Pancreas (tissue), 10 donors: Measurements from ENCODE around the gene NINJ1. TPM values are rescaled to one million over a fixed set of nuclear protein-coding genes. Genes with fewer than 3 reads are reported as not detected.
A peak's percentile ranks its signal among the peaks of the same experiment; 100 is the strongest.

Experiments used
- ATAC-seq, 4 donors: fragments of 200-7000 bp; cut with Tn5 transposase; one replicate each; pipeline versions ENCODE4 v1.8.0 to v1.9.1; 2020; ENCODE audit warnings: mild to moderate bottlenecking in 4 of 4, moderate library complexity in 4 of 4
- DNase-seq, 6 donors: peaks; one replicate each; pipeline ENCODE4 v3.0.0-alpha.2; 2020
- FAIRE-seq: peaks from 2 replicates; lab custom pipeline; 2012; peaks lifted over from hg19 to GRCh38; lab: Jason Lieb, UNC
- H3K27ac ChIP-seq, 4 donors: fragments of 200-600 bp; sonication (generic); 1 replicate in 3 of 4; 2 replicates in 1 of 4; pipeline versions ENCODE4 v1.5.0 to v1.8.0; 2020
- H3K27me3 ChIP-seq, 4 donors: fragments of 200-600 bp; one replicate each; pipeline ENCODE4 v1.8.0; 2021
- H3K36me3 ChIP-seq, 3 donors: fragments of 200-600 bp; sonication (generic) in 1 of 3; one replicate each; pipeline versions ENCODE4 v1.5.0 to v1.8.0; 2020 to 2021
- H3K4me1 ChIP-seq, 3 donors: fragments of 200-600 bp; one replicate each; pipeline ENCODE4 v1.8.0; 2021
- H3K4me3 ChIP-seq, 4 donors: fragments of 200-600 bp; sonication (generic) in 2 of 4; one replicate each; pipeline versions ENCODE4 v1.5.0 to v1.8.0; 2020 to 2021
- H3K9me3 ChIP-seq, 4 donors: fragments of 200-600 bp; one replicate each; pipeline ENCODE4 v1.8.0; 2021
- WGBS, 2 donors: extraction: QIAGEN DNeasy Blood & Tissue Kit; methylation state at CpG; one replicate each; pipeline ENCODE4 v1.1.7; 2013; 5-methylcytosine and 5-hydroxymethylcytosine counted together
- intact Hi-C, 3 donors: fragments of 100-400 bp; cut with DNase I; formaldehyde crosslinking; loops; one replicate each; pipeline versions ENCODE4 v1.11.1 to v1.14.2; 2022
- polyA plus RNA-seq, 2 donors: library from polyadenylated mRNA; stranded (reverse); fragments of 200-250 nt; gene quantifications; one replicate each; pipeline ENCODE4 v1.2.3, GENCODE V29; 2013
- total RNA-seq, 6 donors: library from RNA; stranded (reverse); fragmentation: NEBNext Ultra II Directional in 4 of 6; extraction: Animal tissue kit (Norgen Biotek cat#: 25700) in 4 of 6; gene quantifications; one replicate each; pipeline versions ENCODE4 v1.2.1 to v1.2.4, GENCODE V29; 2021 to 2023
- TF ChIP-seq, protein P1 (sequence below), 4 donors: fragments of 200-600 bp; sonication (generic) in 3 of 4; IDR thresholded peaks; one replicate each; pipeline versions ENCODE4 v1.5.0 to v1.8.0; 2021; ENCODE audit warnings: antibody characterized with exemption in 4 of 4
- donor health status: healthy with polysubstance abuse.
- donor health status: DM: no; HTN: no; CAD: no; lungs with moderate emphysema.
- donor health status: DM: no; HTN: no; CAD: no.
- donor health status: control.
- donor health status: control.
- donor health status: Bipolar disorder and iron deficiency.
- donor health status: DM: yes; HTN: yes; CAD: no.
- donor health status: DM: no; HTN: no; CAD: no.
- donor health status: DM: no; HTN: no; CAD: no.
- donor health status: DM: yes; HTN: yes; CAD: no.

NINJ1 gene
- total and polyA plus RNA-seq, 8 donors: 15.6 to 33.2 (median 21.3) TPM

- intact Hi-C loops: no loop called here
- Histone ChIP-seq H3K4me3 (no peak overlapping the region), H3K36me3 (no peaks in the 10 kb centered on the region), H3K9me3 (no peaks in the 10 kb centered on the region), H3K27ac (no peak overlapping the region), H3K27me3 (no peaks in the 10 kb centered on the region), H3K4me1 (no peaks in the 10 kb centered on the region)
- no peak for ATAC-seq
- TF ChIP-seq, protein P1, sequence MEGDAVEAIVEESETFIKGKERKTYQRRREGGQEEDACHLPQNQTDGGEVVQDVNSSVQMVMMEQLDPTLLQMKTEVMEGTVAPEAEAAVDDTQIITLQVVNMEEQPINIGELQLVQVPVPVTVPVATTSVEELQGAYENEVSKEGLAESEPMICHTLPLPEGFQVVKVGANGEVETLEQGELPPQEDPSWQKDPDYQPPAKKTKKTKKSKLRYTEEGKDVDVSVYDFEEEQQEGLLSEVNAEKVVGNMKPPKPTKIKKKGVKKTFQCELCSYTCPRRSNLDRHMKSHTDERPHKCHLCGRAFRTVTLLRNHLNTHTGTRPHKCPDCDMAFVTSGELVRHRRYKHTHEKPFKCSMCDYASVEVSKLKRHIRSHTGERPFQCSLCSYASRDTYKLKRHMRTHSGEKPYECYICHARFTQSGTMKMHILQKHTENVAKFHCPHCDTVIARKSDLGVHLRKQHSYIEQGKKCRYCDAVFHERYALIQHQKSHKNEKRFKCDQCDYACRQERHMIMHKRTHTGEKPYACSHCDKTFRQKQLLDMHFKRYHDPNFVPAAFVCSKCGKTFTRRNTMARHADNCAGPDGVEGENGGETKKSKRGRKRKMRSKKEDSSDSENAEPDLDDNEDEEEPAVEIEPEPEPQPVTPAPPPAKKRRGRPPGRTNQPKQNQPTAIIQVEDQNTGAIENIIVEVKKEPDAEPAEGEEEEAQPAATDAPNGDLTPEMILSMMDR (IDR thresholded peaks at IDR 0.05): no peak
- peak in 1 of 6 donors; percentile 50 for DNase-seq
- 67 to 80% methylated on average over 3 of the region's 3 CpGs for WGBS, 2 donors
- no peak for FAIRE-seq
Measured at GRCh38 chr9:93091453-93092081, 42.5 kb downstream of the NINJ1 start.

GRCh38 chr9:93091056-93091452, 43.0 kb downstream of the NINJ1 start:
- TF ChIP-seq, protein P1 (IDR thresholded peaks at IDR 0.05): no peak
- Histone ChIP-seq H3K36me3 (no peaks in the 10 kb centered on the region), H3K4me1 (no peaks in the 10 kb centered on the region), H3K27ac (no peak overlapping the region), H3K9me3 (no peaks in the 10 kb centered on the region), H3K27me3 (no peaks in the 10 kb centered on the region), H3K4me3 (no peak overlapping the region)
- FAIRE-seq (no peak), DNase-seq (peak in 1 of 6 donors; percentile 39), ATAC-seq (no peak)
- intact Hi-C loops: no loop called here
- WGBS, 2 donors: 84 to 87% methylated on average over 4 of the region's 4 CpGs

GRCh38 chr9:93090091-93090655, 43.9 kb downstream of the NINJ1 start:
- no peaks in the 10 kb centered on the region for H3K9me3 ChIP-seq
- H3K4me3 ChIP-seq: no peak overlapping the region
- no peak overlapping the region for H3K27ac ChIP-seq
- H3K27me3 ChIP-seq: no peaks in the 10 kb centered on the region
- FAIRE-seq (no peak), DNase-seq (peak in 1 of 6 donors; percentile 5), ATAC-seq (no peak)
- intact Hi-C loops: no loop called here
- TF ChIP-seq, protein P1 (IDR thresholded peaks at IDR 0.05): no peak
- no peaks in the 10 kb centered on the region for H3K36me3 ChIP-seq
- H3K4me1 ChIP-seq: no peaks in the 10 kb centered on the region
- 47 to 51% methylated on average over 8 of the region's 8 CpGs for WGBS, 2 donors

- Histone ChIP-seq H3K4me1 (no peaks in the 10 kb centered on the region), H3K9me3 (no peaks in the 10 kb centered on the region), H3K36me3 (no peaks in the 10 kb centered on the region), H3K27ac (no peak overlapping the region), H3K27me3 (no peaks in the 10 kb centered on the region), H3K4me3 (no peak overlapping the region)
- intact Hi-C loops: no loop called here
- TF ChIP-seq, protein P1 (IDR thresholded peaks at IDR 0.05): no peak
- WGBS, 2 donors: 91 to 92% methylated on average over 12 of the region's 12 CpGs
- FAIRE-seq (no peak), DNase-seq (peak in 1 of 6 donors; percentile 27), ATAC-seq (no peak)
Measured at GRCh38 chr9:93089481-93089991, 44.5 kb downstream of the NINJ1 start.

GRCh38 chr9:93089024-93089423, 45.0 kb downstream of the NINJ1 start:
- H3K27me3 ChIP-seq: no peaks in the 10 kb centered on the region
- H3K27ac ChIP-seq: no peak overlapping the region
- intact Hi-C loops: no loop called here
- no peaks in the 10 kb centered on the region for H3K4me1 ChIP-seq
- no peaks in the 10 kb centered on the region for H3K9me3 ChIP-seq
- 77 to 83% methylated on average over 5 of the region's 5 CpGs for WGBS, 2 donors
- H3K4me3 ChIP-seq: no peak overlapping the region
- no peak for FAIRE-seq
- no peak for ATAC-seq
- TF ChIP-seq, protein P1 (IDR thresholded peaks at IDR 0.05): no peak
- H3K36me3 ChIP-seq: no peaks in the 10 kb centered on the region
- no peak for DNase-seq
